GM18870 (cell line): ENCODE measurements around the gene LSMEM2.
"Not testable (repeated sequence)": the region's sequence is repeated elsewhere in the genome, so short reads cannot be mapped to it uniquely, and the experiment has no call there.

ENCODE experiments used
- ATAC-seq: cut with Tn5 transposase; IDR thresholded peaks from one replicate; pipeline ENCODE4 v1.9.1; 2021; ENCODE audit warnings: moderate library complexity; ENCODE audit not compliant: unreplicated experiment

Gene LSMEM2

DNA sequence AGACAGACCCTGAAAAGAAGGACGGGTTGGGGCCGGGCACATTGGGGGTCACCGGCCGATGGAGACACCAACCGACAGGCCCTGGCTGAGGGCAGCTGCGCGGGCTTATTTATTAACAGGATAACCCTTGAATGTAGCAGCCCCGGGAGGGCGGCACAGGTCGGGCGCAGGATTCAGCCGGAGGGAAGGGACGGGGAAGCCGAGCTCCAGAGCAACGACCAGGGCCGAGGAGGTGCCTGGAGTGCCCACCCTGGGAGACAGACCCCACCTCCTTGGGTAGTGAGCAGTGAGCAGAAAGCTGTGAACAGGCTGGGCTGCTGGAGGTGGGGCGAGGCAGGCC lies 2.2 kb upstream of the LSMEM2 start:
- no peak for ATAC-seq

DNA sequence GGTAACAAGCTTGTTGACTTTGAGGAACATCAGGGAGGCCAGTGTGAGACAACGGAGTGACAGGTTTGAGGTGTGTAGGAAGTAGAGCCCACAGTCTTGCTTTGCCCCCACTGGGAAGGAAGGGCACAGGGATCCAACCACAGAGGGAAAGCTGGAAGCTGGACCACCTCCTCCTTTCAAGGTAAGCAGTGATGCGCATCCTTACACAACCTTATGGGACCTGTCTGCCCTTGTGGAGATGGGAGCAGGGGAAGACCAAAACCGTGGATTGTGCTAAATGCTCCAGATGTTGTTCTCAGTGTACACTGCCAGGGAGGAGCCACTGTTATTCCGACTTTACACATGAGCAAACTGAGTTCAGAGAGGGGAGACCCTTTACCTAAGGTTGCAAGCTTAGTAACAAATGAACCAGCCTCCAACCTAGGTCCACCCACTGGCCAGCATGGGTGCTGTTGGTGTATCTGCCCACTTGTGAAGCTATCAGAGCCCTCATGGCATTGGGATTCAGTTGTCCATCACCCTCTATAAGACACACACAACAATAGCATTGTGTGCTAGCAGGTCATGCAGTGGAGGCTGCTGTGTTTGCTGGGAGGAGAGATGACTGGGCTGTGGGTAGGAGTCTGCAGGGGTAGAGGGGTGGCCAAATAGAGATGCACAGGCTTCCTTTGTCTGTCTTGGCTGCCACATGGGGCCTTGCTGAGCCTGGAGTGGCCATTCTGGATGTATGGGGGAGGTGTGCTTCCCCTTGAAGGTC lies 586 bp upstream of the LSMEM2 start:
- ATAC-seq, result no peak

DNA sequence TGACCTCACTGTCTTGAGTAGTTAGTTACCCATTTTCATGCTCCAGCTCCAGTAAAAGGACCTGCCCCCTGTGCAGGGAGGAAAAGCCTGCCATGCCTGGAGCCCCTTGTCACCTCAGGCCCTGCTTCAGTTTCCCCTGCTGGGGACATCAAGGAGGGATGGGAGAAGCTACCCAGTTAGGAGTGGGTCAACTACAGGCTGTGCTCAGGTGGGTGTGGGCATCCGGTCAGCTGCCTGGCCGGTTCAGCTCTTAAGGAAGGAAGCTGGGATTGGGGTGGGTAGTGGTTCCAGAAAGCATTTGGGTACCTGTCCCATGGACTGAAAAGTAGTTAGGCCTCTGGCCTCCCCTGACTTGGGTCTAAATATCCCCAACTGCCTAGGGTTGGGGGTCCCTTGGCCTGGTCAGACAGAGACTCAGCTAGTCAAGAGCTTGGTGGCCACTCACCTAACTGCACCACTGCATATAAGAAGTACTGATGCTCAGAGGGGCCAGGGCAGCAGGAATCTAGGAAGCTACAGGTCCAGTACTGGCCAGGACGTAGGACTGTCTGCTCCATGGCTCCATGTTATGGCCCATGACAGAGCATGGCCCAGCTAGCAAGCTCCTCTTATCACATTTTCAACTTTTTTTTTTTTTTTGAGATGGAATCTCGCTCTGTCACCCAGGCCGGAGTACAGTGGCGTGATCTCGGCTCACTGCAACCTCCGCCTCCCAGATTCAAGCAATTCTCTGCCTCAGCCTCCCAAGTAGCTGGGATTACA lies 549 bp downstream of the LSMEM2 start:
- ATAC-seq, result no peak

DNA sequence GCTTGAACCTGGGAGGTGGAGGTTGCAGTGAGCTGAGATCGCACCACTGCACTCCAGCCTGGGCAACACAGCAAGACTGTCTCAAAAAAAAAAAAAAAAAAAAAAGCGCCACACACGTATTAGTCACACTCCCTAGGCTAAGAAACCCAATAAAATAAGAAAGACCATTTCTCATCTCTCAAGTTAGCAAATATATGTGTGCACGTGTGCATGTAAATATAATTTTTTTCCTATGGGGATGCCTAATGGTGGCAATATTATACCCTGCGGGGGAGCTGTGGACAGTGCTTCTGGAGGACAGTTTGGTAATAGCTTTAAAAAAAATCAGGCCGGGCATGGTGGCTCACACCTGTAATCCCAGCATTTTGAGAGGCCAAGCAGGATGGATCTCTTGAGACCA lies 5.2 kb downstream of the LSMEM2 start:
- not testable (repeated sequence) for ATAC-seq

DNA sequence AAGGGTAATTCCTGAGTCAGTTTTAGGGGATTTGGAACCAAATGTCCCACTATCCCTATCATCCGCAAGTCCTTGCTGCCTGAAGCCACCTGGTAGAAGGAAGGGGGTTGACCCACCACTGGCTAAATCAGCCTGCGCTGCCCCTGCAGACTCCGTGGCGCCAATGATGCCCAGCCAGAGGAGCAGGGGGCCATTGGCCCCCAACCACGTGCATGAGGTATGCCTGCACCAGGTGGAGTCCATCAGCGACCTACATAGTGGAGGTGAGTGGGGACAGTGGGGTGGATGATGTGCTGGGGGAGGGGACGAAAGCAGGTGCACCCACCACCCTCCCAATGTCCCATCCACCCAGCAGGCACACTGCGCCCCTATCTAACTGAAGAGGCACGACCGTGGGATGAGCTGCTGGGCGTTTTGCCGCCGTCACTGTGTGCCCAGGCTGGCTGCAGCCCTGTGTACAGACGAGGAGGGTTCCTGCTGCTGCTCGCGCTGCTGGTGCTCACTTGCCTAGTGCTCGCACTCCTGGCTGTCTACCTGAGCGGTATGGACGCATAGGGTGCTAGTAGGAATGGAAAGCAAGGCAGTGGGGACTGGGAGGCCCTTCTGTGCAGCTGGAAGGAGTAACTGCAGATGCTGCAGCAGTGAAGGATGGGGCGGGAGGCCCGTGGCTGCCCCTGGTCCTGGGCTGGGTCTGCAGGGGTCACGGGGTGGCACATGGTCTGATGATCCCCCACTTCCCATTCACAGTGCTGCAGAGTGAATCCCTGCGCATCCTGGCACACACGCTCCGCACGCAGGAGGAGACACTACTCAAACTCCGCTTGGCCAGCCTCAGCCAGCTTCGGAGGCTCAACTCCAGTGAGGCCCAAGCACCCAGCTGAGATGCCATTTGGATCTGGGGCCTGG lies 7.7 kb downstream of the LSMEM2 start:
- no peak for ATAC-seq

DNA sequence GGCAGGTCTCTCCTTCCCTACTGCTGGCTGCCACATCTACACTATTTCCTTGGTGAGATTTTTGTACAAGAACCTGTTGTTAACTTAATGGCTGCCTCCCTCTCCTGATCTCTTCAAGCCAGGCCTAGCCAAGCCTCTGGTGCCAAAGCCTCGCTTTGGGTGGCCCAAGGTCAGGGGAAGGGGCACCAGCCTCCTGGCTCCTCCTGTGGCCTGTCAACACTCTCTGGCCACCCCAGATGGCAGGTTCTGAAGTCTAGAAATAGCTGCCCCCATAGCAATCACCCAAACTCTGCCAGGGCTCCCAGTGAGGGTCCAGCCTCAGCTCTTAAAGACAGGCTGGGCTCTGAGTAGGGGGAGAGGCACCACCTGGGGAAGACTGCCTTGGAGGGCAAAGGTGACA lies 8.4 kb downstream of the LSMEM2 start:
- ATAC-seq, result no peak

DNA sequence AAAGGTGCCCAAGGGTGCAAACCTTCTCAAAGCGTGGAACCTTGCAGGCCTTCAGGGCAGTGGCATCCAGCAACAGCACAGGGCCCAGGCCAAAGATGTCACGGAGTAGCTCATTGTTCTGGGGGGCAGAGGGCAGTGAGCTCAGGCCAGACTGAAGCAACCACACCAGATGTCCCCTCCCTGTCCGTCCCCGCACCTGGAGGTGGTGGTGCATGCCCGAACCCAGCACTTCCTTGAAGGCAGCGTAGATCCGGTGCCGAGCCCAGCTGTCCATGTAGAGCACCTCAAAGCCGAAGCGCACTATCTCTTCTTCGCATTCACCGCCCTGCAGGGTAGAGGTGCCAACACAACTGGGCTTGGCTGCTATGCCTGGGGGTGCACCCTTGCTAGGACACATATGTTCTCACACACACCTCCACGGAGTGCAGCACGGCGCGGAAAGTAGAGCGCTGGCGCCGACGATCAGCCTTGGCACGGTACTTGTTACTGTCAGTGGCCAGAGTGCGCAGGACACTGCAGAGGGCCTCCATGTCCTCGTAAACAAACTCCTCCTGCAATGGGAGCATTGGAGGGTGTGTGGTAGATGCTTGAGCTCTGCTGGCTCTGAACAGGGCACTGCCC lies 9.6 kb downstream of the LSMEM2 start:
- ATAC-seq, result no peak

DNA sequence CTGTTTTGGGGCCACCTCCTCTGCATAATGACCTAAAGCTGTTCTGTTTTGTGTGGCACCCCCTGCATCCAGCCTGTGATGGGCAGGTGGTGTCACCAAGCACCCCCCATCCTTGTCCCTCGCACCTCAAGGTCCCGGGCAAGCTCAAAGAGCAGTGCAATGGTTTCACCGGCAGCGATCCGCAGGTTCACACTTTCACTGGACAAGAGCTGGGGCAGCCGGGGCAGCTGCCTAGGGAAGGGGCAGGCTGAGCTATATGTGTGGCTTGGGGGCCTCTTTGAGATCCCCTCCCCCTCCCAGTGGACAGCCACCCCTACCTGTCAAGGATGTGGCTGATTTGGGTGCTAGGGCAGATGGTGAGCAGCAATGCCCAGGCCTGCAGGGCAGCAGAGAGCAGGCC lies 10.2 kb downstream of the LSMEM2 start:
- ATAC-seq, result no peak

DNA sequence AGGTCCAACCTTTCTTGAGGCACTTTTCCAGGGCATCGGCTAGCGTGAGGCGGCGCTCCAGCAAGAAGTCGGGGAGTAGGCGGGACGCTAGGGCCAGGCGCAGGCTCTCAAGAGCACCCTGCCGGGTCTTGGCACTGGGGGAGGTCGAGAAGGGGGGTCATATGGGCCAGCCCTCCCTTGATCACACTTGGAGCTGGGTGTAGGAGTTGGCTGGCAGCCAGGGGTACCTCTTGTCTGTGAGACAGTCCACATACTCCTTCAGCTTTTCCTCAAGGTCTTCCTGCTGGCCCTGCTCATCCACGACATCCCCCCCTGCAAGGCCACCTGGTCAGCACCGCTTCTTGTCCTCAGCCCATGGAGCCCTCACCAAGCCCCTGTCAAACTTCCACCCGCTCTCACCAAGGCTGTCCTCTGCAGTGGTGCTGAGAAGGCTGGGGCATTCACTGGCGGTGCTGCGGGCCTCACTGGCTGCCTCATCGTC lies 11.3 kb downstream of the LSMEM2 start:
- ATAC-seq, result no peak

DNA sequence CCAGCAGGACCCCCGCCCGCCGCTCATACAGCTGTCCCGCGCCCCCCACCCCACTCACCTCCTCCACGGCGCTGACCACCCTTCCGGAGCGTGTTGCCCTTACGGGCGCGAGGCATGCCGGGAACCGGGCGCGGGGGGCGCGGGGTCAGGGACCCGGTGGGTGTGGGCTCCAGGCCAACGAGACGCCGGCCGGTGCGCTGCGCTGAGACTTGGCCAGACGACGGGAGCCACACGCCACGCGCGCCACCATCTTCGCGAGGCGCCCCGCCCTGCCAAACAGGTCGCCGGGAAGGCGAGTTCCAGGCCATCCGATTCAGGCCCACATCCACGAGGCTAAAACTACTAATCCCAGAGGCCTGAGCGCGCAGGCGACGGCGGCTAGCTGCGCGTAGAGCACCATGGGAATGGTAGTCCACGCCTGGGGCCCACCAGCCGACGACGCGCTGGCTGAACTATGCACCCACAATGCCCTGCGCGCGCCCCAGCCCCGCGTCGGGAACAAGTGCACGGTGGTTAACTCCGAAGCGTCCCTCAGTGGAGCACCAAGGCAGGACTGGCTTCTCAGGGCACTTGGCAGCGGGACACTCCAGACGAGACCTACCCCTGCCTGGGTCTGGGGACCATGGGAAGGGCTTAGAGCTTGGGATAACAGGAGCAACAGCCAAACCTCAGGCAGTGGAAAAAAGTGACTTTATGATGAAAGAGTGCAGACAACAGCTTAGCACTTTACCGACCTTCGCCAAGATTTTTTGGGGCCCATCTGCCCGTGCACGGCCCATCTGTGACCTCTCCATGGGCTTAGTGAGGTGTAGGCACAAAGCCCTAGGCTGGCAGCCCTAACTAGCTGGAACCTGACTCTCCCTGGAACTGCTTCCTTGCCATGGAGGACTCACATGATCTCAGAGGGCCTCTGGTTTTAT lies 13.5 kb downstream of the LSMEM2 start, which contains the start of gene IFRD2:
Gene IFRD2, minus strand, starts transcription at position 271 of the 920 bp plus-strand sequence. Its CDS starts 155 bp downstream, at position 116.
- ATAC-seq, result peak; percentile 93

DNA sequence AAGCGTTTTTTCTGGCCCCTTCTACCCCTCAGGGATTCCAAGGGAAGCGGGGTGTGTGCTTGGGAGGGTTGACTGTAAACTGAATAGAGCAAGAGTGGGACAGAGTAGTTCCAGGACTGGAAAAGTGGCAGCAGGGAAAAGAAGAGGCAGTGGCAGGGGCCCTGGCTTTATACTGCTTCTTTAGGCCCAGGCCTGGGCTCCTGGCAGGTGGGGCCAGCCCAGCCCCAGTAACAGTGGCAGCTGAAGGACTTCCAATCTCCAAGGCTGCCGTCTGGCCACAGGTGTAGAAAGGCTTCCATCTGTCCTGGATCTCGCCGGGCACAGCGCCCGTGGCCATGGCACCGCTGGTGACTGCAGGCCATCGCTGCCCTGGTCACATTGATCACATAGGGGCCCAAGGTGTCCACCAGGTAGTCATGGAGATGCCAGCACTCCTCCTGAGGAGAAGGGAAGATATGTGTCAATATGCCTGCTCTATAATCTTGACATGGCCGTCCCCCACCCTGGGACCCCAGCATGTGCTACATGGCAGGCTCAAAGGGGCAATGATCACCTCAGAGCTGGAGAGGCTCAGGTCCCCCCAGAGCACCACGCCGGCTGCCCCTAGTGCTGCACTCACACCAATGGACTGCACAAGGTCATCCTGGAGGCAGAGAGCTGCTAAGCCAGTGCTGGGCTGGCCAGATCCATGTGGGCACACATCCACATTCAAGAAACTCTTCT lies 14.4 kb downstream of the LSMEM2 start:
- no peak for ATAC-seq

DNA sequence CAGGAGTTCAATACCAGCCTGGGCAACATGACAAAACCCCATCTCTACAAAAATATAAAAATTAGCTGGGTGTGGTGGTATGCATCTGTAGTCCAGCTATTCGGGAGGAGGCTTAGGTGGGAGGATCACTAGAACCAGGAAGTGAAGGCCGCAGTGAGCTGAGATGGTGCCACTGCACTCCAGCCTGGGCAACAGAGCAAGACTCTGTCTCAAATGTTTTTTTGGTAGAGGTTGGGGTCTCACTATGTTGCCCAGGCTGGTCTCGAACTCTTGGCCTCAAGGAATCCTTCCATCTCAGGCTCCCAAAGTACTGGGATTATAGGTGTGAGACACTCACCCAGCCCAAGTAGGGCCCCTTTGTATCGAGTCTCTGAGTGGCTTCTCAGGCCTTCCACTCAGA lies 15.2 kb downstream of the LSMEM2 start:
- ATAC-seq, result no peak

DNA sequence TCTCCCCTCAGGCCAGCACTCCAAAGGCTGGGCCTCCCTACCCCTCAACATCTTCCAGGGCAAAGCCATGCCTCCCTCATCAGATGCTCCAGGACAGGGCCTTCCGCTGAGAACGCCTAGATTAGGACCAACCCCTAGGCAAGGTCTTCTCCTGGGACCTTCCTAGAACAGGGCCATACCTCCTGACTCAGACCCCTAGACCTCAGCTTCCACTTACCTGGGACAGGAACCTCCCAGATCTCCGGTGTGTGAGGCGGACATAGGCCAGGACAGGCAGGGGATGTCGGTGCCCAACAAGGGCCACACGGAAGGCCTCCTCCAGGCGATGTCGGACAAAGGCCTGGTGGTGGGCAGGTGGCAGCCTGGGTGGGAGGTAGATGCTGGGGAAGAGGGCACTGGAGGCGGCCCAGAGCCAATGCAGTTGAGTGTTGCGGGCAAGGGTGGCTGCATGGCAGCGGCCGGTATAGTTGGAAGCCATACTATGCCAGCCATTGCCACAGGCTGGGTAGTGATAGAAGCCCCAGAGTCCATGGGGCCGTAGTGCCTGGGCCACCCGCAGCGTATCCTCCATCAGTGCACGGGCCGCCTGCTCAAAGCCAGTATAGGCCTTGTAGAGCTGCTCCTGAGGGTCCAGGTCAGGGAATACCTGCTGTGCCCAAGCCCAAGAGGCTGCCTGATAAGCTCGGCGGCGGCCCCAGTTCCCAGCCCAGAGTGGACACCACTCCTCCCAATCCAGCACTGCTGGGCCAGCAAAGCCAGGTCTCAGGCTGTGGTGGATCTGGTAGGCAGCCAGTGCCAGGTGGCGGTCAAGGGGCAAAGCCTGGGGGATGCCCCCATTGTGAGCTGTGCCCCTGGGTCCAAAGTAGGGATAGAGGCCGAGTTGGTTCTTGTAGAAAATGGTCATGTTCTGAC lies 15.9 kb downstream of the LSMEM2 start:
- ATAC-seq, result no peak

DNA sequence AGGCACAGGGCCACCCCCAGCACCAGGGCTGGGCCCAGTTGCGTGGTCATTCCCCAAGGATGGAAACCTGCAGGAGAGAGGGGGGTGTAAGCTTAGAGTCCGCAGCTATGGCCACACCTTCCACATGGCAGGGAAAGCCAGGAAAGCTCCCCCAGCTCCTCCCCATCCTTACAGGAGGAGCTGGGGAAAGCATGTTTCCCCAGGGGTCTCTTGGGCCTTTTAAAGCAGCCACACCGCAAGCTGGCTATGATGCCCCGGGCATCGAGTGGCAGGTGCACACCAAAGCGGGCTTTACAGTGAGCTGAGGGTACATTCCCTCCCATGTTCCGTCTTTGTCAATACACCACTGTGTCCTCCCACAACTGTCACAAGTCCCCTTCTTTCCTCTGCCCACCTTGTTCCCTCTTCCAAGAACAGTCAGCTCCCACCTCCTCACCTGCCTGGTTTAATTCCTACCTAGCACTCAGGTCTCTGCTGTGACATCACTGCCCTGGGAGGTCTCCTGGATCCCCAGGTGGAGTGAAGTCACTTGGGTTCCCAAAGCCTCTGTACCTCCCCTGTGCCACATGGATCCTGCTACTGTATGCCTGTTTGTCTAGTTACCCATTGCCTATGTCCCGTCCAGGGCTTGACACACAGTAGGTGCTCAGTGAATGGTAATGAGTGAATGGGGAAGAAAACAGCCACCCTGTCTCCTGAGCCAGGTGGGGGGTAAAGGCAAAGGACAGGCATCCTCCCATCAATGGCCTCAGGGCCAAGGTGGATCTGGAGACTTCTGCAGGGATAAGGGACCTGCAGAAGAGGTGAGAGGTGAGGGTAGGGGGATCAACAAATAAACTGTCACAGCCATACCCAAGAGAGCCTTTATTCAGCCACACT lies 16.9 kb downstream of the LSMEM2 start:
- ATAC-seq, result no peak

DNA sequence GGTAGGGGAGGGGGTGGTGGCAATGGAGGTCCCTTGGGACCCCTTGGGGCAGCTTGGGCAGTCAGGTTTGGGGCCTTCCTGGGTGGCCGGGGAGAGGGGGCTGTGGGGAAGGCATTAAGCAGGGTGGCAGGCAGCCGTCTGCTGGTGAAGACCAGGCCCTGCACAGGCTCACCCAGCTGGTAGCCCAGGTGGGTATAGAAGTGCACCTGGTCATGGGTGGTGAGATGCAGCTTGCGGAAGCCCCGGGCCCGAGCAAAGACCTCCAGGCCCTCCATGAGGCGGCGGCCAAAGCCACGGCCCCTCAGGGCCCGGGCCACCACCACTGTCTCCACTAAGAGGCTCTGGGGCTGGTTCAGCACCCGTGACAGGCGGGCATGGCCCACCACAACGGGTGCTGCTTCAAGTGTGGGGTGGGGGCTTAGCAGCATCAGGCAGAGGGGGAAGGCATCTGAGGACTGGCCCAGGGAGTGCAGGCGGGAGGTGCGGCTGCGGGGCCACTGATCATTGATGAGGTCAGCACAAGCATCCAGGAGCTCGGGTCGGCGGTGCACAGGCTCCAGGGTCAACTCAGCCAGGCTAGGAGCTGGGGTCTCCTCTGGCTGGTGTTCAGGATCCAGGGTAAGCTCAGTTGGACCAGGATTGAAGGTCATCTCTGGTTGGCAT lies 18.0 kb downstream of the LSMEM2 start:
- no peak for ATAC-seq

DNA sequence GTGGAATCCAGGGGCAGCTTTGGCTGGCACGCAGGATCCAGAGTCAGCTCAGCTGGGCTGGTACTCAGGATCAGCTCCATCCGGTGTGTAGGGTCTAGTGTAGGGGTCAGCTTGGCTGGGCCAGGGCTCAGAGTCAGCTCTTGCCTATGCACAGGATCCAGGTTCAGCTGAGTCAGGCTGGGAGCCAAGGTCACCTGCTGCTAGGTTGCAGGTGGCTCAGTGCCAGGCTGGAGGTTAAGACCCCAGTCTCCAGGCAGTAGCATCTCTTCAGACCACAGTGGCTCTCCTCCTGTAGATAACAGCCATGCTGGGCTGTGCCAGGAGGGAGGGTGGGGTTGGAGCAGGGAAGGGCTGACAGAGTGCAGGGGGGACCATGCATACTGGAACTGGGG lies 18.5 kb downstream of the LSMEM2 start:
- no peak for ATAC-seq
